Uterus (tissue), 2 donors: ENCODE data around the gene LAMB4.

ENCODE experiments used
- CTCF ChIP-seq, 4 experiments: fragments of 200-600 bp in 2 of 4; fragments of 450-650 bp in 2 of 4; sonication (generic) in 2 of 4; IDR thresholded peaks; one replicate each; pipeline ENCODE4 v1.5.1; 2016 to 2019; ENCODE audit warnings: antibody characterized with exemption in 4 of 4, mild to moderate bottlenecking in 2 of 4, moderate library complexity in 1 of 4
- POLR2A ChIP-seq, 2 donors: fragments of 450-650 bp; IDR thresholded peaks; one replicate each; pipeline ENCODE4 v1.6.1; 2016; ENCODE audit warnings: antibody characterized with exemption in 2 of 2, mild to moderate bottlenecking in 1 of 2, moderate library complexity in 1 of 2

GRCh38 chr7:108020585-108020984 is 109.6 kb downstream of the LAMB4 start:
- TF ChIP-seq CTCF (IDR thresholded peaks at IDR 0.05) (no peak), POLR2A (IDR thresholded peaks at IDR 0.05) (no peak)
